PFSK-1 (cell line): Measurements from ENCODE around the gene SH3D21.

ENCODE experiments used
- FOXP2 ChIP-seq: optimal IDR thresholded peaks from 2 replicates; pipeline ENCODE3; 2011; ENCODE audit warnings: borderline replicate concordance, control low read depth, inconsistent platforms; ENCODE audit not compliant: insufficient read depth; ENCODE audit errors: extremely low read length, extremely low read depth
- POLR2AphosphoS5 ChIP-seq: IDR thresholded peaks from 2 replicates; pipeline ENCODE4 v1.6.1; 2012; ENCODE audit warnings: low read depth, mild to moderate bottlenecking, control low read depth, low read length, moderate library complexity
- REST ChIP-seq, 2 experiments: IDR thresholded peaks; 2 replicates each; pipeline versions ENCODE4 v1.6.1 to v1.8.0; 2011 to 2012; ENCODE audit warnings: low read depth in 2 of 2, low read length in 2 of 2, control low read depth in 1 of 2, inconsistent platforms in 1 of 2, mild to moderate bottlenecking in 1 of 2, moderate library complexity in 1 of 2; ENCODE audit not compliant: insufficient read depth in 1 of 2
- SIN3A ChIP-seq: IDR thresholded peaks from 2 replicates; pipeline ENCODE4 v1.6.1; 2012; ENCODE audit warnings: mild to moderate bottlenecking, low read length, moderate library complexity, borderline replicate concordance; ENCODE audit not compliant: insufficient read depth
- TAF1 ChIP-seq: IDR thresholded peaks from 2 replicates; pipeline ENCODE4 v1.6.1; 2012; ENCODE audit warnings: low read length, control low read depth, borderline replicate concordance; ENCODE audit not compliant: insufficient read depth

Gene SH3D21

GRCh38 chr1:36268981-36269380 is 37.2 kb upstream of the SH3D21 start:
- TF ChIP-seq REST (IDR thresholded peaks at IDR 0.05; ENCODE audit: insufficient read depth in 1 of 2, low read depth in 2 of 2, low read length in 2 of 2) (no peak), FOXP2 (no peak), TAF1 (no peak), POLR2AphosphoS5 (no peak), SIN3A (no peak)

GRCh38 chr1:36269408-36269838 is 36.7 kb upstream of the SH3D21 start:
- TF ChIP-seq TAF1 (no peak), POLR2AphosphoS5 (no peak), REST (IDR thresholded peaks at IDR 0.05; ENCODE audit: insufficient read depth in 1 of 2, low read depth in 2 of 2, low read length in 2 of 2) (no peak), SIN3A (no peak), FOXP2 (no peak)

GRCh38 chr1:36273024-36273423 is 33.1 kb upstream of the SH3D21 start:
- no peak for TF ChIP-seq FOXP2

GRCh38 chr1:36274201-36274600 is 32.0 kb upstream of the SH3D21 start:
- no peak for TF ChIP-seq TAF1
- no peak for TF ChIP-seq POLR2AphosphoS5
- no peak for TF ChIP-seq REST (IDR thresholded peaks at IDR 0.05; ENCODE audit: insufficient read depth in 1 of 2, low read depth in 2 of 2, low read length in 2 of 2)
- TF ChIP-seq FOXP2: no peak
- no peak for TF ChIP-seq SIN3A

GRCh38 chr1:36276688-36277087 is 29.5 kb upstream of the SH3D21 start:
- no peak for TF ChIP-seq TAF1
- TF ChIP-seq POLR2AphosphoS5: no peak
- no peak for TF ChIP-seq FOXP2
- TF ChIP-seq REST (IDR thresholded peaks at IDR 0.05; ENCODE audit: insufficient read depth in 1 of 2, low read depth in 2 of 2, low read length in 2 of 2): no peak
- TF ChIP-seq SIN3A: no peak
